HG03520 (cell line): ENCODE results near the gene DMD.
"Not testable (repeated sequence)": the region's sequence is repeated elsewhere in the genome, so short reads cannot be mapped to it uniquely, and the experiment has no call there.

Experiments used
- ATAC-seq: cut with Tn5 transposase; IDR thresholded peaks from one replicate; pipeline ENCODE4 v1.9.1; 2021; ENCODE audit warnings: mild to moderate bottlenecking, moderate library complexity; ENCODE audit not compliant: unreplicated experiment

Gene DMD

GRCh38 chrX:33211356-33212260 is at the start of gene DMD:
Gene DMD (minus strand): TSS chrX:33211549. CDS start chrX:33211312, 237 bp downstream.
- no peak for ATAC-seq

GRCh38 chrX:33252306-33252825 is 41.0 kb upstream of the DMD start:
- ATAC-seq = no peak

- no peak for ATAC-seq
These were observed 7.5 kb upstream of the DMD start for GRCh38 chrX:33218819-33219218.

- no peak for ATAC-seq
These were observed 1.2 kb downstream of the DMD start for GRCh38 chrX:33210156-33210555.

- ATAC-seq = no peak
These were observed 4.3 kb downstream of the DMD start for GRCh38 chrX:33207056-33207455.

GRCh38 chrX:33205321-33205720 is 6.0 kb downstream of the DMD start:
- no peak for ATAC-seq

GRCh38 chrX:33204889-33205288 is 6.5 kb downstream of the DMD start:
- no peak for ATAC-seq

- ATAC-seq = no peak
These were observed 12.6 kb downstream of the DMD start for GRCh38 chrX:33198561-33199279.

GRCh38 chrX:33195698-33196097 is 15.7 kb downstream of the DMD start:
- ATAC-seq = no peak

- no peak for ATAC-seq
These were observed 16.4 kb downstream of the DMD start for GRCh38 chrX:33194876-33195433.

GRCh38 chrX:33194289-33194688 is 17.1 kb downstream of the DMD start:
- no peak for ATAC-seq

- ATAC-seq = no peak
These were observed 21.3 kb downstream of the DMD start for GRCh38 chrX:33190016-33190415.

GRCh38 chrX:33188881-33189280 is 22.5 kb downstream of the DMD start:
- ATAC-seq = no peak

GRCh38 chrX:33188286-33188685 is 23.1 kb downstream of the DMD start:
- ATAC-seq = no peak

- ATAC-seq = not testable (repeated sequence)
These were observed 26.5 kb downstream of the DMD start for GRCh38 chrX:33184803-33185202.

- no peak for ATAC-seq
These were observed 28.0 kb downstream of the DMD start for GRCh38 chrX:33183361-33183760.

GRCh38 chrX:33178690-33179089 is 32.7 kb downstream of the DMD start:
- ATAC-seq = no peak

GRCh38 chrX:33178218-33178617 is 33.1 kb downstream of the DMD start:
- no peak for ATAC-seq

GRCh38 chrX:33175201-33175600 is 36.1 kb downstream of the DMD start:
- no peak for ATAC-seq

- ATAC-seq = no peak
These were observed 40.3 kb downstream of the DMD start for GRCh38 chrX:33171041-33171440.

- ATAC-seq = no peak
These were observed 49.5 kb downstream of the DMD start for GRCh38 chrX:33161829-33162228.

- ATAC-seq = no peak
These were observed 51.1 kb downstream of the DMD start for GRCh38 chrX:33160273-33160672.
